Osteocyte (in vitro differentiated cells): ENCODE measurements around the gene TMEM181. TPM values are rescaled to one million over a fixed set of nuclear protein-coding genes. Genes with fewer than 3 reads are reported as not detected.

Source experiments
- DNase-seq: peaks from one replicate; pipeline ENCODE4 v3.0.0; 2021; ENCODE audit warnings: mixed read lengths; ENCODE audit not compliant: unreplicated experiment; ENCODE audit errors: extremely low spot score
- H3K27ac Mint-ChIP-seq: one replicate; pipeline ENCODE4 v1.8.0; 2021; ENCODE audit warnings: mild to moderate bottlenecking, mixed read lengths; ENCODE audit not compliant: unreplicated experiment
- H3K27me3 Mint-ChIP-seq: one replicate; pipeline ENCODE4 v1.8.0; 2021; ENCODE audit warnings: mixed read lengths; ENCODE audit not compliant: unreplicated experiment
- H3K36me3 Mint-ChIP-seq: one replicate; pipeline ENCODE4 v1.8.0; 2021; ENCODE audit warnings: mixed read lengths; ENCODE audit not compliant: unreplicated experiment
- H3K4me1 Mint-ChIP-seq: one replicate; pipeline ENCODE4 v1.8.0; 2021; ENCODE audit warnings: mixed read lengths; ENCODE audit not compliant: unreplicated experiment
- H3K4me3 Mint-ChIP-seq: one replicate; pipeline ENCODE4 v1.8.0; 2021; ENCODE audit warnings: mild to moderate bottlenecking, moderate library complexity, mixed read lengths; ENCODE audit not compliant: unreplicated experiment
- H3K9me3 Mint-ChIP-seq: one replicate; pipeline ENCODE4 v1.8.0; 2021; ENCODE audit warnings: mixed read lengths; ENCODE audit not compliant: unreplicated experiment
- CTCF ChIP-seq: fragments of 200-600 bp; sonication (generic); IDR thresholded peaks from 2 replicates; pipeline ENCODE4 v1.5.0; 2021; ENCODE audit warnings: antibody characterized with exemption, mild to moderate bottlenecking, moderate library complexity
- total RNA-seq: library from RNA; stranded (reverse); gene quantifications from 2 replicates; pipeline ENCODE4 v1.2.1, GENCODE V29; 2021

Gene TMEM181
- total RNA-seq, 1 donor from 2014 or later = 33.5 TPM

- H3K27me3 Mint-ChIP-seq = no peaks in the 10 kb centered on the region
- no peak for TF ChIP-seq CTCF
- no peaks in the 10 kb centered on the region for H3K9me3 Mint-ChIP-seq
- DNase-seq = no peak
- peaks cover 51% of the 10 kb centered on the region for H3K4me1 Mint-ChIP-seq
- peaks cover 20% of the 10 kb centered on the region for H3K36me3 Mint-ChIP-seq
- H3K4me3 Mint-ChIP-seq = no peak overlapping the region
- peak overlapping the region; percentile 1 for H3K27ac Mint-ChIP-seq
These were observed 80.6 kb downstream of the TMEM181 start for GRCh38 chr6:158640519-158640918.

- Mint-ChIP-seq H3K27me3 (no peaks in the 10 kb centered on the region), H3K36me3 (peaks cover 10% of the 10 kb centered on the region), H3K27ac (peak overlapping the region; percentile 94), H3K9me3 (no peaks in the 10 kb centered on the region), H3K4me3 (peak overlapping the region; percentile 93), H3K4me1 (peaks cover 54% of the 10 kb centered on the region)
- no peak for TF ChIP-seq CTCF
- DNase-seq = peak; percentile 70
These were observed 82.3 kb downstream of the TMEM181 start for GRCh38 chr6:158642097-158642601.

GRCh38 chr6:158643836-158644230, 83.9 kb downstream of the TMEM181 start:
- Mint-ChIP-seq H3K27ac (peak overlapping the region; percentile 94), H3K36me3 (peaks cover 6% of the 10 kb centered on the region), H3K4me1 (peaks cover 53% of the 10 kb centered on the region), H3K4me3 (peak overlapping the region; percentile 93), H3K27me3 (no peaks in the 10 kb centered on the region), H3K9me3 (no peaks in the 10 kb centered on the region)
- no peak for DNase-seq
- no peak for TF ChIP-seq CTCF

- Mint-ChIP-seq H3K9me3 (no peaks in the 10 kb centered on the region), H3K4me1 (peaks cover 52% of the 10 kb centered on the region), H3K27me3 (no peaks in the 10 kb centered on the region), H3K4me3 (peak within 1 kb of the TSS; percentile 93), H3K27ac (peak within 1 kb of the TSS; percentile 94), H3K36me3 (peaks cover 6% of the 10 kb centered on the region)
- TF ChIP-seq CTCF = no peak
- peak; percentile 99 for DNase-seq
These were observed 84.6 kb downstream of the TMEM181 start, which contains the start of gene DYNLT1 for GRCh38 chr6:158644231-158645063. Gene DYNLT1, minus strand, starts transcription at chr6:158644743. Its CDS starts 35 bp downstream, at chr6:158644708.
